GM21576 (cell line): ENCODE data around the gene STAT4.

Experiments used
- ATAC-seq: cut with Tn5 transposase; IDR thresholded peaks from one replicate; pipeline ENCODE4 v1.9.1; 2021; ENCODE audit warnings: mild to moderate bottlenecking, moderate library complexity; ENCODE audit not compliant: unreplicated experiment

Gene STAT4

GRCh38 chr2:191049728-191050639, 100.8 kb downstream of the STAT4 start:
- ATAC-seq, result peak; percentile 60

GRCh38 chr2:191048073-191048472, 102.7 kb downstream of the STAT4 start:
- ATAC-seq, result no peak

GRCh38 chr2:191045141-191045540, 105.7 kb downstream of the STAT4 start:
- no peak for ATAC-seq

- ATAC-seq, result no peak
Observed at GRCh38 chr2:191043438-191043837, 107.4 kb downstream of the STAT4 start.

GRCh38 chr2:191041418-191042161, 109.2 kb downstream of the STAT4 start:
- ATAC-seq, result no peak

- ATAC-seq, result no peak
Observed at GRCh38 chr2:191039616-191040015, 111.2 kb downstream of the STAT4 start.

- ATAC-seq, result no peak
Observed at GRCh38 chr2:191038741-191039140, 112.1 kb downstream of the STAT4 start.

- ATAC-seq, result no peak
Observed at GRCh38 chr2:191038241-191038725, 112.5 kb downstream of the STAT4 start.

- ATAC-seq, result no peak
Observed at GRCh38 chr2:191037351-191037750, 113.4 kb downstream of the STAT4 start.

GRCh38 chr2:191036363-191036762, 114.4 kb downstream of the STAT4 start:
- ATAC-seq, result no peak

GRCh38 chr2:191032588-191033429, 118.0 kb downstream of the STAT4 start:
- ATAC-seq, result no peak

- no peak for ATAC-seq
Observed at GRCh38 chr2:191031256-191031655, 119.5 kb downstream of the STAT4 start.

GRCh38 chr2:191030521-191031154, 120.2 kb downstream of the STAT4 start:
- ATAC-seq, result peak; percentile 95

- no peak for ATAC-seq
Observed at GRCh38 chr2:191029280-191029950, 121.4 kb downstream of the STAT4 start.

- no peak for ATAC-seq
Observed at GRCh38 chr2:191026377-191026776, 124.4 kb downstream of the STAT4 start.

- no peak for ATAC-seq
Observed at GRCh38 chr2:191025135-191025534, 125.7 kb downstream of the STAT4 start.

- no peak for ATAC-seq
Observed at GRCh38 chr2:191023235-191023679, 127.5 kb downstream of the STAT4 start.

- ATAC-seq, result peak; percentile 15
Observed at GRCh38 chr2:191020742-191021381, 129.9 kb downstream of the STAT4 start.

- peak; percentile 67 for ATAC-seq
Observed at GRCh38 chr2:191020221-191020741, 130.5 kb downstream of the STAT4 start.
